Erythroblast (primary cell): Measurements from ENCODE around the gene SLC39A5.

Experiments used
- GATA1 ChIP-seq: IDR thresholded peaks from 2 replicates; pipeline ENCODE4 v1.6.1; 2011; ENCODE audit warnings: low read depth, mild to moderate bottlenecking, control low read depth, low read length, moderate library complexity
- POLR2A ChIP-seq: IDR thresholded peaks from 2 replicates; pipeline ENCODE4 v1.6.1; 2011; ENCODE audit warnings: mild to moderate bottlenecking, low read length

DNA sequence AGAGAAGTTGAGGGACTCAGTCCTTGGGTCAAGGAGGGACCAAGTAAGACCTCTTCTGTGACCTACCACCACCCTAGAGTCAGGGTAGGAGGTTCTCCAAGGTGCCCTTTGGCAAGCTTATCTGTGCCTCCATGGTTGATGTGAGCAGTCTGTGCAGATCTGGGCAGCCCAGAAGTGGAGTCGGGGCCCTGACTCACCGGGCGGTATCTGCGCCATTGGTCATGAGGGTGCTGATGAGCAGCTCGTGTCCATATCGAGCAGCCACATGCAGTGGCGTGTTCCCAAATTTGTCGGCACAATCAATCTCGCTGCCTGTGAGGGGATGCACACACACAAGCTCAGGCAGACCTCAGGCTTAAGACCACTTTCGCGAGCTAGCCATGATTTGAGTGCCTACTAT, 23.2 kb downstream of the SLC39A5 start:
- no peak for TF ChIP-seq POLR2A
- TF ChIP-seq GATA1: no peak
